Endothelial cell of umbilical vein (primary cell): ENCODE results near the gene GREB1. TPM values are rescaled to one million over a fixed set of nuclear protein-coding genes. Genes with fewer than 3 reads are reported as not detected.

ENCODE experiments used
- BruUV-seq: library from RNA; stranded (reverse); fragments of 400-500 nt; replicated peaks from 2 replicates; lab custom pipeline; 2021; lab: Mats Ljungman, UMichigan
- CTCF ChIA-PET: fragments of 300-600, 350-600 bp; sonication (Branson Sonifier 250); formaldehyde crosslinking; loops from one replicate; lab custom pipeline; 2021; ENCODE audit warnings: antibody characterized with exemption, inconsistent platforms; lab: Charles Lee
- POLR2A ChIA-PET: fragments of 300-600, 350-600 bp; sonication (Branson Sonifier 250); formaldehyde crosslinking; loops from one replicate; lab custom pipeline; 2021; ENCODE audit warnings: antibody characterized with exemption, inconsistent platforms; lab: Charles Lee
- DNase-seq: peaks from one replicate; pipeline ENCODE4 v3.0.0-alpha.2; 2011; ENCODE audit warnings: low read depth, low spot score
- FAIRE-seq: peaks from 2 replicates; lab custom pipeline; 2011; peaks lifted over from hg19 to GRCh38; lab: Jason Lieb, UNC
- H2AFZ ChIP-seq: 2 replicates; pipeline ENCODE4 v1.6.0; 2012; ENCODE audit warnings: low read depth, low read length, control low read depth, inconsistent platforms
- H3K27ac ChIP-seq: 2 replicates; pipeline ENCODE4 v1.5.1; 2011; ENCODE audit warnings: low read depth, mild to moderate bottlenecking, control low read depth, low read length, moderate library complexity; ENCODE audit not compliant: insufficient read depth
- H3K27me3 ChIP-seq, 2 experiments: 2 replicates each; pipeline versions ENCODE4 v1.6.0 to v1.6.1; 2011; ENCODE audit warnings: low read length in 2 of 2, mixed read lengths in 1 of 2; ENCODE audit not compliant: control insufficient read depth in 2 of 2, insufficient read depth in 2 of 2
- H3K36me3 ChIP-seq, 2 experiments: 2 replicates in 1 of 2; 3 replicates in 1 of 2; pipeline ENCODE4 v1.5.1; 2011; ENCODE audit warnings: low read length in 2 of 2, mild to moderate bottlenecking in 1 of 2, moderate library complexity in 1 of 2; ENCODE audit not compliant: control insufficient read depth in 2 of 2, insufficient read depth in 2 of 2; ENCODE audit errors: extremely low read depth in 1 of 2
- H3K4me1 ChIP-seq: 3 replicates; pipeline ENCODE4 v1.5.1; 2011; ENCODE audit warnings: mild to moderate bottlenecking, low read length; ENCODE audit not compliant: control insufficient read depth, insufficient read depth; ENCODE audit errors: extremely low read depth
- H3K4me2 ChIP-seq: 2 replicates; pipeline ENCODE4 v1.6.1; 2011; ENCODE audit warnings: low read length, control low read depth, mixed read lengths; ENCODE audit not compliant: insufficient read depth
- H3K4me3 ChIP-seq, 3 experiments: fragments of 200-600 bp in 1 of 3; sonication (generic), shearing (Covaris generic) in 1 of 3; replicated peaks in 1 of 3; 2 replicates each; pipeline ENCODE4 v1.5.1; 2011 to 2016; ENCODE audit warnings: control low read depth in 3 of 3, low read length in 3 of 3, mild to moderate bottlenecking in 2 of 3, inconsistent platforms in 1 of 3, low read depth in 1 of 3, moderate library complexity in 1 of 3; ENCODE audit not compliant: insufficient read depth in 1 of 3
- H3K79me2 ChIP-seq: 2 replicates; pipeline ENCODE4 v1.6.0; 2012; ENCODE audit warnings: low read length, inconsistent platforms; ENCODE audit not compliant: control insufficient read depth, insufficient read depth
- H3K9ac ChIP-seq: replicated peaks from 2 replicates; pipeline ENCODE3; 2011; ENCODE audit warnings: low read length, control low read depth; ENCODE audit not compliant: insufficient read depth; ENCODE audit errors: extremely low read depth
- H3K9me1 ChIP-seq: replicated peaks from 3 replicates; pipeline ENCODE4 v1.6.0; 2011; ENCODE audit warnings: mild to moderate bottlenecking, low read length; ENCODE audit not compliant: control insufficient read depth, insufficient read depth; ENCODE audit errors: extremely low read depth
- H3K9me3 ChIP-seq: replicated peaks from 2 replicates; pipeline ENCODE4 v1.5.1; 2012; ENCODE audit warnings: low read length, inconsistent platforms; ENCODE audit not compliant: control insufficient read depth, insufficient read depth
- H4K20me1 ChIP-seq: replicated peaks from 2 replicates; pipeline ENCODE3; 2011; ENCODE audit warnings: mild to moderate bottlenecking, low read length; ENCODE audit not compliant: control insufficient read depth, insufficient read depth; ENCODE audit errors: extremely low read depth
- CTCF ChIP-seq, 2 donors: IDR thresholded peaks; 1 replicate in 1 of 2; 2 replicates in 1 of 2; pipeline ENCODE4 v1.5.1; 2011; ENCODE audit warnings: low read length in 2 of 2, mild to moderate bottlenecking in 2 of 2, moderate library complexity in 2 of 2, control low read depth in 1 of 2, inconsistent platforms in 1 of 2, low read depth in 1 of 2; ENCODE audit not compliant: insufficient read depth in 1 of 2; ENCODE audit errors: extremely low read depth in 1 of 2
- EZH2 ChIP-seq: IDR thresholded peaks from 2 replicates; pipeline ENCODE4 v1.6.1; 2012; ENCODE audit warnings: borderline replicate concordance, low read depth, mild to moderate bottlenecking, moderate library complexity, low read length, inconsistent platforms; ENCODE audit not compliant: severe bottlenecking
- FOS ChIP-seq: IDR thresholded peaks from 2 replicates; pipeline ENCODE4 v1.6.1; 2011; ENCODE audit warnings: mild to moderate bottlenecking, low read length, moderate library complexity, borderline replicate concordance; ENCODE audit not compliant: insufficient read depth
- GATA2 ChIP-seq: IDR thresholded peaks from 2 replicates; pipeline ENCODE4 v1.7.0; 2011; ENCODE audit warnings: low read depth, mild to moderate bottlenecking, moderate library complexity, mixed read lengths, low read length; ENCODE audit not compliant: insufficient read length, insufficient read depth
- JUN ChIP-seq: IDR thresholded peaks from 2 replicates; pipeline ENCODE4 v1.6.1; 2011; ENCODE audit warnings: borderline replicate concordance, low read depth; ENCODE audit not compliant: insufficient read length, insufficient read depth
- MAX ChIP-seq: IDR thresholded peaks from 2 replicates; pipeline ENCODE4 v1.6.1; 2011; ENCODE audit not compliant: insufficient read depth, insufficient read length
- MYC ChIP-seq: IDR thresholded peaks from one replicate; pipeline ENCODE4 v1.6.1; 2011; ENCODE audit warnings: mild to moderate bottlenecking, low read depth, low read length
- POLR2A ChIP-seq: IDR thresholded peaks from 2 replicates; pipeline ENCODE4 v1.6.1; 2012; ENCODE audit warnings: low read depth, mild to moderate bottlenecking, control low read depth, low read length
- POLR2AphosphoS5 ChIP-seq: IDR thresholded peaks from 2 replicates; pipeline ENCODE4 v1.6.1; 2012; ENCODE audit warnings: low read depth, mild to moderate bottlenecking, control low read depth, low read length, moderate library complexity; ENCODE audit not compliant: insufficient read depth
- dilution Hi-C: fragments of 300-500 bp; cut with MboI; formaldehyde crosslinking; loops from one replicate; pipeline ENCODE4 v1.15.0; 2019; ENCODE audit warnings: low sequenced_read_pairs; ENCODE audit not compliant: extremely low pct_ligation_motif_present
- intact Hi-C: fragments of 100-400 bp; cut with micrococcal nuclease; formaldehyde crosslinking; loops from one replicate; pipeline ENCODE4 v1.10.0; 2022
- polyA plus RNA-seq, 4 experiments: library from polyadenylated mRNA; depleted of rRNA in 3 of 4; stranded (reverse) in 3 of 4; unstranded in 1 of 4; fragments of >200 nt; gene quantifications; 2 replicates each; pipeline versions ENCODE4 v1.2.1 to v1.2.3, GENCODE V29; 2011 to 2012; ENCODE audit warnings: missing spikeins in 1 of 4
- total RNA-seq: library from RNA; stranded (reverse); gene quantifications from 2 replicates; pipeline ENCODE4 v1.2.3, GENCODE V29; 2021

The GREB1 gene
- total and polyA plus RNA-seq, 2 donors (not counting 3 experiments of a cell fraction or from before 2014, with no cell fraction given): 0.17 to 0.58 TPM

- no TSS peak for BruUV-seq
- Histone ChIP-seq H3K9ac (no peak overlapping the region), H2AFZ (no peak overlapping the region), H3K79me2 (no peaks in the 10 kb centered on the region), H3K4me1 (no peaks in the 10 kb centered on the region), H3K9me3 (no peaks in the 10 kb centered on the region), H3K4me2 (no peak overlapping the region), H3K9me1 (no peaks in the 10 kb centered on the region), H3K4me3 (no peak overlapping the region), H3K27me3 (no peaks in the 10 kb centered on the region), H3K27ac (no peak overlapping the region), H3K36me3 (no peaks in the 10 kb centered on the region), H4K20me1 (no peaks in the 10 kb centered on the region)
- FAIRE-seq: no peak
- DNase-seq: no peak
- ChIA-PET CTCF (no interaction called here), POLR2A (no interaction called here)
- intact Hi-C loops (no loop called here), dilution Hi-C loops (no loop called here)
- no peak for TF ChIP-seq GATA2
- TF ChIP-seq JUN: no peak
- TF ChIP-seq POLR2A: no peak
- no peak for TF ChIP-seq MAX
- TF ChIP-seq EZH2: no peak
- TF ChIP-seq CTCF (IDR thresholded peaks at IDR 0.05; ENCODE audit: extremely low read depth in 1 of 2, insufficient read depth in 1 of 2, low read depth in 1 of 2, low read length in 2 of 2): no peak
- no peak for TF ChIP-seq POLR2AphosphoS5
- no peak for TF ChIP-seq FOS
- TF ChIP-seq MYC: no peak
Measured at GRCh38 chr2:11617984-11618707, 84.3 kb downstream of the GREB1 start.
